K562 (cell line): ENCODE measurements around the gene PRDM12. TPM values are rescaled to one million over a fixed set of nuclear protein-coding genes. Genes with fewer than 3 reads are reported as not detected.

Source experiments
- BRCA1 ChIP-seq, 2 experiments: fragments of 450-650 bp in 1 of 2; sonication (generic) in 1 of 2; formaldehyde crosslinking in 1 of 2; IDR thresholded peaks; 2 replicates each; pipeline versions ENCODE4 v1.5.0 to v1.6.1; 2017 to 2020; ENCODE audit warnings: mild to moderate bottlenecking in 1 of 2, missing genetic modification reagents in 1 of 2
- CHD2 ChIP-seq: IDR thresholded peaks from 2 replicates; pipeline ENCODE4 v1.6.1; 2011; ENCODE audit warnings: low read depth, low read length
- CHD4 ChIP-seq: fragments of 200-600 bp; sonication (generic); IDR thresholded peaks from 3 replicates; pipeline ENCODE4 v1.6.1; 2012; ENCODE audit warnings: low read depth, mild to moderate bottlenecking, mixed read lengths, low read length, inconsistent platforms; ENCODE audit not compliant: insufficient read depth, insufficient replicate concordance, poor library complexity, severe bottlenecking
- CSDE1 ChIP-seq, 2 experiments: fragments of 450-650 bp; IDR thresholded peaks; 2 replicates each; pipeline ENCODE4 v1.6.1; 2016; ENCODE audit warnings: mild to moderate bottlenecking in 1 of 2
- CTBP1 ChIP-seq: fragments of 450-650 bp; IDR thresholded peaks from 2 replicates; pipeline ENCODE4 v1.6.1; 2016; ENCODE audit warnings: borderline replicate concordance
- E2F1 ChIP-seq: sonication (generic); formaldehyde crosslinking; IDR thresholded peaks from 2 replicates; pipeline ENCODE4 v1.8.1; 2023; ENCODE audit warnings: mild to moderate bottlenecking, missing genetic modification reagents, moderate library complexity
- E2F8 ChIP-seq: fragments of 450-650 bp; IDR thresholded peaks from 2 replicates; pipeline ENCODE4 v1.7.1; 2018; ENCODE audit warnings: mild to moderate bottlenecking, low read depth; ENCODE audit not compliant: partially characterized antibody
- EGR1 ChIP-seq: fragments of 450-650 bp; conservative IDR thresholded peaks from 2 replicates; pipeline ENCODE4 v1.6.1; 2017; ENCODE audit warnings: mild to moderate bottlenecking
- FOXP4 ChIP-seq: sonication (generic); formaldehyde crosslinking; IDR thresholded peaks from 2 replicates; pipeline ENCODE4 v1.8.0; 2022; ENCODE audit warnings: mild to moderate bottlenecking, missing genetic modification reagents, borderline replicate concordance
- HDAC6 ChIP-seq: IDR thresholded peaks from 2 replicates; pipeline ENCODE4 v1.6.1; 2012; ENCODE audit warnings: low read depth, mild to moderate bottlenecking, control low read depth, inconsistent platforms, low read length, moderate library complexity
- KLF6 ChIP-seq: fragments of 250-450 bp; sonication (Bioruptor Pico); IDR thresholded peaks from 2 replicates; pipeline ENCODE4 v1.4.0; 2020; ENCODE audit warnings: mild to moderate bottlenecking, moderate library complexity, borderline replicate concordance
- MEF2A ChIP-seq: IDR thresholded peaks from 2 replicates; pipeline ENCODE4 v1.6.1; 2011; ENCODE audit warnings: low read depth, mild to moderate bottlenecking, low read length, moderate library complexity; ENCODE audit not compliant: control insufficient read depth
- NEUROD1 ChIP-seq: fragments of 150-350 bp; IDR thresholded peaks from 2 replicates; pipeline ENCODE4 v1.6.1; 2014; ENCODE audit warnings: borderline replicate concordance, low read length, low read depth; ENCODE audit not compliant: partially characterized antibody
- PHTF2 ChIP-seq: fragments of 250-450 bp; sonication (Bioruptor Pico); IDR thresholded peaks from 2 replicates; pipeline ENCODE4 v1.5.0; 2021; ENCODE audit warnings: mild to moderate bottlenecking
- PTBP1 ChIP-seq: fragments of 200-400 bp; formaldehyde crosslinking; IDR thresholded peaks from 2 replicates; pipeline ENCODE4 v1.6.1; 2017; ENCODE audit warnings: low read depth, low read length
- RB1 ChIP-seq: fragments of 450-650 bp; IDR thresholded peaks from 2 replicates; pipeline ENCODE4 v1.6.1; 2017; ENCODE audit warnings: low read depth, mild to moderate bottlenecking
- SPI1 ChIP-seq: IDR thresholded peaks from 2 replicates; pipeline ENCODE4 v1.6.1; 2011; ENCODE audit warnings: low read depth, low read length, control low read depth, borderline replicate concordance
- UBTF ChIP-seq, 2 experiments: IDR thresholded peaks; 2 replicates each; pipeline ENCODE4 v1.6.1; 2012; ENCODE audit warnings: improper control_type of control experiment in 2 of 2, low read depth in 2 of 2, low read length in 2 of 2, borderline replicate concordance in 1 of 2
- ZBTB1 ChIP-seq: sonication (generic); formaldehyde crosslinking; IDR thresholded peaks from 2 replicates; pipeline ENCODE4 v1.8.1; 2023; ENCODE audit warnings: missing genetic modification reagents, low read depth, mild to moderate bottlenecking, borderline replicate concordance
- polyA plus RNA-seq, 8 experiments: library from polyadenylated mRNA; depleted of rRNA in 4 of 8; stranded (reverse) in 5 of 8; unstranded in 3 of 8; fragments of >200 nt; fragmentation: Nextera tagmentation in 2 of 8; fragmentation: Illumina TruSeq in 1 of 8; extraction: Ambion mirVana in 2 of 8; extraction: Trizol in 1 of 8; gene quantifications; 2 replicates each; pipeline versions ENCODE4 v1.2.1 to v1.2.3, GENCODE V29; 2011 to 2014; ENCODE audit warnings: inconsistent platforms in 1 of 8, missing spikeins in 1 of 8
- total RNA-seq, 7 experiments: library from RNA; depleted of rRNA in 6 of 7; stranded (reverse); fragments of >200 nt in 6 of 7; fragmentation: Illumina TruSeq in 2 of 7; extraction: Trizol in 2 of 7; gene quantifications; 2 replicates each; pipeline versions ENCODE4 v1.2.1 to v1.2.3, GENCODE V29; 2011 to 2021; ENCODE audit warnings: low replicate concordance in 1 of 7

Gene PRDM12
- total and polyA plus RNA-seq, 9 of the 15 experiments (the other 6 are each of a cell fraction or from before 2014, with no cell fraction given): 0.04 to 0.22 (median 0.07) TPM; not detected in 3

GRCh38 chr9:130681769-130682420 is 17.5 kb downstream of the PRDM12 start (continued):
- TF ChIP-seq E2F1 (CRISPR knock-in tag) (no peak), CHD2 (no peak), KLF6 (CRISPR knock-in tag) (no peak), NEUROD1 (no peak), PTBP1 (no peak), SPI1 (no peak), BRCA1 (IDR thresholded peaks at IDR 0.05) (no peak), BRCA1 (CRISPR knock-in tag; IDR thresholded peaks at IDR 0.05) (0 out of 2 replicates have a peak, but pooled peaks have one; percentile 43), UBTF (IDR thresholded peaks at IDR 0.05; ENCODE audit: borderline replicate concordance in 1 of 2, low read depth in 2 of 2, low read length in 2 of 2) (no peak), RB1 (no peak; the same call in 1 of the 2 replicates), MEF2A (no peak), E2F8 (no peak), CTBP1 (no peak), EGR1 (0 out of 2 replicates have a peak, but pooled peaks have one; percentile 21), PHTF2 (no peak), HDAC6 (no peak), CSDE1 (IDR thresholded peaks at IDR 0.05) (no peak), CHD4 (no peak), ZBTB1 (no peak), FOXP4 (no peak)
